GM19099 (cell line): Measurements from ENCODE around the gene RPN1.

Source experiments
- POLR2A ChIP-seq: IDR thresholded peaks from 3 replicates; pipeline ENCODE4 v1.6.1; 2011; ENCODE audit warnings: low read depth; ENCODE audit not compliant: insufficient read length; ENCODE audit errors: extremely low read depth

The RPN1 gene

GRCh38 chr3:128598884-128599664 is 51.5 kb downstream of the RPN1 start:
- TF ChIP-seq POLR2A, result no peak

DNA sequence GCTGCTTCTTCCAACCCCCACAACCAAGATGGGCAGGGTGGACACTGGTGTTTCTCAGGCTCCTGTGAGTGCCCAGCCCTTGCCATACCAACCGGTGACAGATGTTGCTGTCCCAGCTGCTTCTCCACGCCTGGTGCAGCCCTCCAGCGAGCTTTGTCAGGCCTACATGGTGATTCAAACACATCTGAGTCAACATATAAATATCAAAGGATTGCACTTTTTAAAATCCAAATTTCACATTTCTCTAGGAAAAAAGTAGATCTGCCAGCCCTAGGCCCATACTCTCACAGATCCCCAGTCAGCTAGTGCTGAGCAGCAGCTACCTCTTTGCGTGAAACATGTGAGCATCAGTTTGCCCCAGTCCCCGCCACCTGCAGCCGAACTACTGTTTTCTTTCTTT is 52.7 kb downstream of the RPN1 start:
- no peak for TF ChIP-seq POLR2A

DNA sequence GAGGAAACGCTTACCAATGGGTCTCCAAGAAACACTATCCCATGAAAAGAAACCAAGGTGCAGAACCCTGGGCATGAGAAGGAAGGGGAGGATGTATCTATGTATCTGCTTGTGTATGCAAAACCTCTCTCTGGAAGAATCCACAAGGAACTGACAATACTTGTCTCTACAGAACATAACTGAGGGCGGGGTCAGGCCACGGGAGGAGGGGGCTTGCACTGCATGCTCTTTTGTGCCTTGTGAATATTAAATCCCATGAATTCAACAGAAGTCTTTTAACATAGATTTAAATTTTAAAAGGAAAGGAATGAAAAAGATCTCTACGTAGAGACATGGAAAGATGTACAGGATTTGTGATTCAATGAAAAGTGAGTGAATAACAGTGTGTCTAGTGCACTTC is 57.8 kb downstream of the RPN1 start:
- no peak for TF ChIP-seq POLR2A

GRCh38 chr3:128591738-128592426 is 58.7 kb downstream of the RPN1 start:
- no peak for TF ChIP-seq POLR2A

GRCh38 chr3:128590948-128591347 is 59.7 kb downstream of the RPN1 start:
- no peak for TF ChIP-seq POLR2A

GRCh38 chr3:128588147-128588546 is 62.5 kb downstream of the RPN1 start:
- TF ChIP-seq POLR2A, result no peak

- no peak for TF ChIP-seq POLR2A
Observed at GRCh38 chr3:128587391-128587790, 63.2 kb downstream of the RPN1 start.

- no peak for TF ChIP-seq POLR2A
Observed at GRCh38 chr3:128585974-128586373, 64.6 kb downstream of the RPN1 start.

GRCh38 chr3:128585189-128585588 is 65.4 kb downstream of the RPN1 start:
- no peak for TF ChIP-seq POLR2A

- no peak for TF ChIP-seq POLR2A
Observed at GRCh38 chr3:128584412-128585020, 66.1 kb downstream of the RPN1 start.

- no peak for TF ChIP-seq POLR2A
Observed at GRCh38 chr3:128581566-128581965, 69.1 kb downstream of the RPN1 start.

GRCh38 chr3:128579927-128580326 is 70.7 kb downstream of the RPN1 start:
- no peak for TF ChIP-seq POLR2A

DNA sequence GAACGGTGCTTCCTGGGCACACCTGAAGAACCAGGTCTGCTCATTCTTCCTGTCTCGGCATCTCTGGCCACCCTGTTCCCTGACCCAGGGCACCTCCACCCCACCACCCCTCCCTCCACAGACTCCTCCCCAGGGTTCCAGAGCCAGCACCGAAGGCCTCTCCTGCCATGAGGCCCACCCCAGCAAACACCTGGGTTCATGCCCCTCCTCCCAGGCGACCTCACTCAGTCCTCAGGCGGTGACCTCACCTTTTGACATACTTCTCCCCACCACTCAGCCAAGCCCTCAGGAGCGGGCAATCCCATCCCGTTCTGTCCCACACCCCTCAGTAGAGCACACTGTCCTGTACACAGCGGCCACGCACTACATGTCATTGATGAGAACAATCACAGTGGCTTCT is 72.3 kb downstream of the RPN1 start:
- TF ChIP-seq POLR2A, result no peak

DNA sequence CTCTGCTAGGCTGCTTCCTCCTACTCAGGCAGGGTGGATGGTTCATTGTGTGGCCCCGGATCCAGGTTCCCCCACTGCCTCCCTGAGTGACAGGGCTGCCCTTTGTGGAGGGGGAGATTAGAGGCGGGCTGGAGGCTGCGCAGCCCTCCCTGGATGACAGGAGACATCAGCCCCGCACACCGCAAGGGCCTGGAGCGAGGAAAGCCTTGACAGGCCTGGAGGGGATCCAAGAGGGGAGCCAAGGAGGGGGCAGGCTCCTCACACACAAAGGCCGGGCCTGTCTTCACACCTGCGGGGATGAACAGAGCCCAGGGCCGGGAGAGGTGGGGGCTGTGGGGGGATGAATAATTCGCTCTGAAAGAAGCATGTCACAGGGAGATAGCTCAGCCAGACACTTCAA is 72.9 kb downstream of the RPN1 start:
- no peak for TF ChIP-seq POLR2A

- no peak for TF ChIP-seq POLR2A
Observed at GRCh38 chr3:128576290-128576689, 74.3 kb downstream of the RPN1 start.

- TF ChIP-seq POLR2A, result no peak
Observed at GRCh38 chr3:128575777-128576176, 74.8 kb downstream of the RPN1 start.
